Measurements from ENCODE around the gene MYH7B.

GRCh38 chr20:34964486-34964885 is 8.8 kb downstream of the MYH7B start:
- no peak for TF ChIP-seq CTCF (conservative IDR thresholded peaks at IDR 0.05; ENCODE audit: low read depth, low read length)
- TF ChIP-seq EZH2 (IDR thresholded peaks at IDR 0.05; ENCODE audit: borderline replicate concordance, low read depth, low read length, poor library complexity, severe bottlenecking), result no peak
